WTC11 (cell line): Measurements from ENCODE around the gene REXO2. TPM values are rescaled to one million over a fixed set of nuclear protein-coding genes. Genes with fewer than 3 reads are reported as not detected.

Source experiments
- AR ChIP-seq: fragments of 250-450 bp; sonication (Bioruptor Pico); IDR thresholded peaks from 2 replicates; pipeline ENCODE4 v1.9.0; 2021; ENCODE audit warnings: mild to moderate bottlenecking
- ARID4B ChIP-seq: sonication (generic); formaldehyde crosslinking; IDR thresholded peaks from 2 replicates; pipeline ENCODE4 v1.8.0; 2023; ENCODE audit warnings: missing genetic modification reagents, mild to moderate bottlenecking, borderline replicate concordance
- CREB1 ChIP-seq: sonication (generic); formaldehyde crosslinking; IDR thresholded peaks from 2 replicates; pipeline ENCODE4 v1.8.0; 2023; ENCODE audit warnings: mild to moderate bottlenecking, missing genetic modification reagents
- CTCF ChIP-seq: fragments of 200-600 bp; IDR thresholded peaks from 2 replicates; pipeline ENCODE4 v1.8.0; 2022; ENCODE audit warnings: antibody characterized with exemption
- E2F4 ChIP-seq: sonication (generic); formaldehyde crosslinking; IDR thresholded peaks from 2 replicates; pipeline ENCODE4 v1.8.1; 2022; ENCODE audit warnings: low read depth, mild to moderate bottlenecking, moderate library complexity, missing genetic modification reagents, borderline replicate concordance
- E2F5 ChIP-seq: sonication (generic); formaldehyde crosslinking; IDR thresholded peaks from 2 replicates; pipeline ENCODE4 v1.8.1; 2022; ENCODE audit warnings: mild to moderate bottlenecking, moderate library complexity, missing genetic modification reagents
- ELF4 ChIP-seq: sonication (generic); formaldehyde crosslinking; IDR thresholded peaks from 2 replicates; pipeline ENCODE4 v1.8.1; 2022; ENCODE audit warnings: low read depth, mild to moderate bottlenecking, moderate library complexity, missing genetic modification reagents
- ESRRA ChIP-seq: sonication (generic); formaldehyde crosslinking; IDR thresholded peaks from 2 replicates; pipeline ENCODE4 v1.8.1; 2022; ENCODE audit warnings: mild to moderate bottlenecking, missing genetic modification reagents, borderline replicate concordance
- ETV6 ChIP-seq: sonication (generic); formaldehyde crosslinking; IDR thresholded peaks from 2 replicates; pipeline ENCODE4 v1.8.1; 2022; ENCODE audit warnings: mild to moderate bottlenecking, missing genetic modification reagents
- HMGA2 ChIP-seq: fragments of 250-450 bp; sonication (Bioruptor Pico); IDR thresholded peaks from 2 replicates; pipeline ENCODE4 v1.4.0; 2021; ENCODE audit warnings: mild to moderate bottlenecking, moderate library complexity
- HMGXB4 ChIP-seq: sonication (generic); formaldehyde crosslinking; IDR thresholded peaks from 2 replicates; pipeline ENCODE4 v1.8.1; 2023; ENCODE audit warnings: mild to moderate bottlenecking, moderate library complexity, missing genetic modification reagents
- IRF1 ChIP-seq: sonication (generic); formaldehyde crosslinking; IDR thresholded peaks from 2 replicates; pipeline ENCODE4 v1.8.0; 2023; ENCODE audit warnings: missing genetic modification reagents
- NFE2L1 ChIP-seq: sonication (generic); formaldehyde crosslinking; IDR thresholded peaks from 2 replicates; pipeline ENCODE4 v1.8.1; 2023; ENCODE audit warnings: missing genetic modification reagents
- NR2C2 ChIP-seq: sonication (generic); formaldehyde crosslinking; IDR thresholded peaks from 2 replicates; pipeline ENCODE4 v1.8.0; 2022; ENCODE audit warnings: mild to moderate bottlenecking, missing genetic modification reagents
- NR3C1 ChIP-seq: sonication (generic); formaldehyde crosslinking; conservative IDR thresholded peaks from 2 replicates; pipeline ENCODE4 v1.8.1; 2023; ENCODE audit warnings: low read depth, mild to moderate bottlenecking, missing genetic modification reagents
- OVOL2 ChIP-seq: fragments of 250-450 bp; sonication (Bioruptor Pico); IDR thresholded peaks from 2 replicates; pipeline ENCODE4 v1.9.0; 2021; ENCODE audit warnings: mild to moderate bottlenecking, borderline replicate concordance
- PREB ChIP-seq: sonication (generic); formaldehyde crosslinking; IDR thresholded peaks from 2 replicates; pipeline ENCODE4 v1.8.1; 2022; ENCODE audit warnings: mild to moderate bottlenecking, missing genetic modification reagents, moderate library complexity, borderline replicate concordance
- SOX15 ChIP-seq: fragments of 250-450 bp; sonication (Bioruptor Pico); IDR thresholded peaks from 2 replicates; pipeline ENCODE4 v1.9.0; 2021; ENCODE audit warnings: mild to moderate bottlenecking
- SP1 ChIP-seq: sonication (generic); formaldehyde crosslinking; conservative IDR thresholded peaks from 2 replicates; pipeline ENCODE4 v1.8.1; 2022; ENCODE audit warnings: missing genetic modification reagents
- TP53 ChIP-seq: sonication (generic); formaldehyde crosslinking; IDR thresholded peaks from 2 replicates; pipeline ENCODE4 v1.8.1; 2023; ENCODE audit warnings: mild to moderate bottlenecking, missing genetic modification reagents
- ZNF263 ChIP-seq: sonication (generic); formaldehyde crosslinking; IDR thresholded peaks from 2 replicates; pipeline ENCODE4 v1.8.1; 2022; ENCODE audit warnings: low read depth, mild to moderate bottlenecking, moderate library complexity, missing genetic modification reagents
- ZNF423 ChIP-seq: fragments of 250-450 bp; sonication (Bioruptor Pico); IDR thresholded peaks from 2 replicates; pipeline ENCODE4 v2.1.2; 2022; ENCODE audit warnings: mild to moderate bottlenecking, moderate library complexity
- total RNA-seq: library from RNA; stranded (reverse); gene quantifications from 3 replicates; pipeline ENCODE4 v1.2.3, GENCODE V29; 2021

Gene REXO2
- total RNA-seq, 1 experiment from 2014 or later = 98.8 TPM

- TF ChIP-seq ARID4B (CRISPR knock-in tag) (peak; percentile 83; the same call in 1 of the 2 replicates), CREB1 (CRISPR knock-in tag) (no peak), HMGXB4 (peak; percentile 90; the same call in 1 of the 2 replicates), HMGA2 (CRISPR knock-in tag) (no peak), ESRRA (0 out of 2 replicates have a peak, but pooled peaks have one; percentile 26), ETV6 (CRISPR knock-in tag) (peak; percentile 19; the same call in 1 of the 2 replicates), NFE2L1 (CRISPR knock-in tag) (peak; percentile 92), NR2C2 (no peak), SP1 (CRISPR knock-in tag) (peak; percentile 50; the same call in 1 of the 2 replicates), TP53 (CRISPR knock-in tag) (no peak), AR (CRISPR knock-in tag) (no peak), ZNF263 (no peak), PREB (no peak; the same call in 1 of the 2 replicates), ZNF423 (peak; percentile 59; the same call in 1 of the 2 replicates), SOX15 (CRISPR knock-in tag) (no peak), CTCF (no peak), ELF4 (CRISPR knock-in tag) (no peak), E2F5 (CRISPR knock-in tag) (peak; percentile 45; the same call in 1 of the 2 replicates), E2F4 (CRISPR knock-in tag) (no peak), NR3C1 (no peak), IRF1 (CRISPR knock-in tag) (no peak), OVOL2 (no peak)
Observed at GRCh38 chr11:114400216-114400914, 38.9 kb upstream of the REXO2 start, which contains the start of the genes C11orf71 and RBM7 (continued).
